Measurements from ENCODE around the gene RNF157. TPM values are rescaled to one million over a fixed set of nuclear protein-coding genes. Genes with fewer than 3 reads are reported as not detected.

The RNF157 gene
- total and polyA plus RNA-seq, 2 of the 4 experiments (the other 2 are of a cell fraction): 0.54 to 1.3 TPM

- TF ChIP-seq MXI1 (IDR thresholded peaks at IDR 0.05; ENCODE audit: borderline replicate concordance, low read depth, low read length): no peak
- TF ChIP-seq RAD21 (IDR thresholded peaks at IDR 0.05; ENCODE audit: low read length): no peak
- TF ChIP-seq FOS (IDR thresholded peaks at IDR 0.05; ENCODE audit: low read depth, low read length): no peak
Measured at GRCh38 chr17:76268991-76269981, 29.0 kb upstream of the RNF157 start (continued).

Data from IMR-90 (cell line).